Bone marrow (tissue), 2 donors: ENCODE data around the gene STAC2.
"Not testable (repeated sequence)": the region's sequence is repeated elsewhere in the genome, so short reads cannot be mapped to it uniquely, and the experiment has no call there.

ENCODE experiments used
- DNase-seq, 2 donors: peaks; one replicate each; lab custom pipeline; 2025; lab: John Stamatoyannopoulos, UW

Gene STAC2

GRCh38 chr17:39225308-39225958, at the start of gene STAC2:
TSS of gene STAC2 (minus strand) at chr17:39225945. CDS start at chr17:39225502, 443 bp downstream.
- DNase-seq, result no peak

- DNase-seq, result no peak
These were observed 45.8 kb upstream of the STAC2 start for GRCh38 chr17:39271546-39271945.

- DNase-seq, result no peak
These were observed 45.2 kb upstream of the STAC2 start for GRCh38 chr17:39270923-39271322.

- no peak for DNase-seq
These were observed 38.4 kb upstream of the STAC2 start for GRCh38 chr17:39264119-39264518.

GRCh38 chr17:39261286-39261685, 35.5 kb upstream of the STAC2 start:
- DNase-seq, result no peak

GRCh38 chr17:39252788-39253460, 27.2 kb upstream of the STAC2 start:
- no peak for DNase-seq

GRCh38 chr17:39251997-39252396, 26.3 kb upstream of the STAC2 start:
- no peak for DNase-seq

- DNase-seq, result not testable (repeated sequence)
These were observed 24.3 kb upstream of the STAC2 start for GRCh38 chr17:39250076-39250475.

- no peak for DNase-seq
These were observed 20.5 kb upstream of the STAC2 start for GRCh38 chr17:39246274-39246673.

- DNase-seq, result peak; percentile 47 to 71
These were observed 19.1 kb upstream of the STAC2 start for GRCh38 chr17:39244600-39245570.

- DNase-seq, result no peak
These were observed 18.4 kb upstream of the STAC2 start for GRCh38 chr17:39244016-39244599.

- DNase-seq, result no peak
These were observed 17.4 kb upstream of the STAC2 start for GRCh38 chr17:39243155-39243554.

GRCh38 chr17:39240631-39241030, 14.9 kb upstream of the STAC2 start:
- DNase-seq, result no peak

- DNase-seq, result no peak
These were observed 14.0 kb upstream of the STAC2 start for GRCh38 chr17:39239640-39240314.

GRCh38 chr17:39238311-39238972, 12.7 kb upstream of the STAC2 start:
- peak in 1 of 2 donors; percentile 54 for DNase-seq

- DNase-seq, result no peak
These were observed 11.8 kb upstream of the STAC2 start for GRCh38 chr17:39237586-39237985.

- no peak for DNase-seq
These were observed 11.3 kb upstream of the STAC2 start for GRCh38 chr17:39236981-39237441.

- DNase-seq, result no peak
These were observed 10.7 kb upstream of the STAC2 start for GRCh38 chr17:39236450-39236927.

GRCh38 chr17:39235555-39236449, 10.1 kb upstream of the STAC2 start:
- DNase-seq, result peak in 1 of 2 donors; percentile 82
